Lower lobe of right lung (tissue), 2 donors: ENCODE results near the gene TFF1. TPM values are rescaled to one million over a fixed set of nuclear protein-coding genes. Genes with fewer than 3 reads are reported as not detected.
A peak's percentile ranks its signal among the peaks of the same experiment; 100 is the strongest.

Experiments
- ATAC-seq, 2 donors: fragments of 200-7000 bp; cut with Tn5 transposase; one replicate each; pipeline ENCODE4 v1.9.1; 2020 to 2022; ENCODE audit warnings: mild to moderate bottlenecking in 2 of 2, moderate library complexity in 2 of 2
- DNase-seq: peaks from one replicate; pipeline ENCODE4 v3.0.0-alpha.2; 2020
- H3K27ac ChIP-seq: fragments of 200-600 bp; one replicate; pipeline ENCODE4 v1.8.0; 2022
- H3K27me3 ChIP-seq: fragments of 200-600 bp; one replicate; pipeline ENCODE4 v1.8.0; 2022; ENCODE audit warnings: low read depth
- H3K36me3 ChIP-seq: fragments of 200-600 bp; one replicate; pipeline ENCODE4 v1.8.0; 2022; ENCODE audit warnings: mild to moderate bottlenecking
- H3K4me1 ChIP-seq: fragments of 200-600 bp; one replicate; pipeline ENCODE4 v1.8.0; 2022
- H3K4me3 ChIP-seq: fragments of 200-600 bp; one replicate; pipeline ENCODE4 v1.8.0; 2022; ENCODE audit warnings: mild to moderate bottlenecking
- H3K9me3 ChIP-seq: fragments of 200-600 bp; one replicate; pipeline ENCODE4 v1.8.0; 2022
- intact Hi-C: fragments of 100-400 bp; cut with DNase I; formaldehyde crosslinking; loops from one replicate; pipeline ENCODE4 v1.11.0; 2022
- total RNA-seq: library from RNA; stranded (reverse); fragmentation: NEBNext Ultra II Directional; extraction: Animal tissue kit (Norgen Biotek cat#: 25700); gene quantifications from one replicate; pipeline ENCODE4 v1.2.1, GENCODE V29; 2021
- TF ChIP-seq, protein P1 (sequence below): fragments of 200-600 bp; IDR thresholded peaks from one replicate; pipeline ENCODE4 v1.8.0; 2022; ENCODE audit warnings: antibody characterized with exemption, mild to moderate bottlenecking
- donor health status: DM: no; HTN: yes; CAD: no; lungs with severe emphysema.

Gene TFF1
- total RNA-seq, 1 donor from 2014 or later = not detected

DNA sequence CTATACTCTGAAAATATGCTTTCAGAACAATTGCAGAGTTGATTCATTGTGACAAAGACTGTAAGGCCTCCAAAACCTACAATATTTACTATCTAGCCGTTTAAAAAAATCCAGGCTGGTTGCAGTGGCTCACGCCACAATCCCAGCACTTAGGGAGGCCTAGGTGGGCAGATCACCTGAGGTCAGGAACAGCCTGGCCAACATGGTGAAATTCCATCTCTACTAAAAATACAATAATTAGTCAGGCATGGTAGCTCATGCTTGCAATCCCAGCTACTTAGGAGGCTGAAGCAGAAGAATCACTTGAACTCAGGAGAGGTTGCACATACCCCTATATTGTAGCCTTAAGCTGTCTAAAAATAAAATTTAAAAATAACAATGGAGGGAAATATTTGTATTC is 10.3 kb downstream of the TFF1 start:
- ATAC-seq (no peak), DNase-seq (no peak)
- Histone ChIP-seq H3K4me1 (no peaks in the 10 kb centered on the region), H3K4me3 (no peak overlapping the region), H3K36me3 (no peaks in the 10 kb centered on the region), H3K9me3 (peaks cover 3% of the 10 kb centered on the region), H3K27ac (no peak overlapping the region), H3K27me3 (peaks cover 6% of the 10 kb centered on the region)
- TF ChIP-seq, protein P1, sequence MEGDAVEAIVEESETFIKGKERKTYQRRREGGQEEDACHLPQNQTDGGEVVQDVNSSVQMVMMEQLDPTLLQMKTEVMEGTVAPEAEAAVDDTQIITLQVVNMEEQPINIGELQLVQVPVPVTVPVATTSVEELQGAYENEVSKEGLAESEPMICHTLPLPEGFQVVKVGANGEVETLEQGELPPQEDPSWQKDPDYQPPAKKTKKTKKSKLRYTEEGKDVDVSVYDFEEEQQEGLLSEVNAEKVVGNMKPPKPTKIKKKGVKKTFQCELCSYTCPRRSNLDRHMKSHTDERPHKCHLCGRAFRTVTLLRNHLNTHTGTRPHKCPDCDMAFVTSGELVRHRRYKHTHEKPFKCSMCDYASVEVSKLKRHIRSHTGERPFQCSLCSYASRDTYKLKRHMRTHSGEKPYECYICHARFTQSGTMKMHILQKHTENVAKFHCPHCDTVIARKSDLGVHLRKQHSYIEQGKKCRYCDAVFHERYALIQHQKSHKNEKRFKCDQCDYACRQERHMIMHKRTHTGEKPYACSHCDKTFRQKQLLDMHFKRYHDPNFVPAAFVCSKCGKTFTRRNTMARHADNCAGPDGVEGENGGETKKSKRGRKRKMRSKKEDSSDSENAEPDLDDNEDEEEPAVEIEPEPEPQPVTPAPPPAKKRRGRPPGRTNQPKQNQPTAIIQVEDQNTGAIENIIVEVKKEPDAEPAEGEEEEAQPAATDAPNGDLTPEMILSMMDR = no peak
- intact Hi-C loops = no loop called here

DNA sequence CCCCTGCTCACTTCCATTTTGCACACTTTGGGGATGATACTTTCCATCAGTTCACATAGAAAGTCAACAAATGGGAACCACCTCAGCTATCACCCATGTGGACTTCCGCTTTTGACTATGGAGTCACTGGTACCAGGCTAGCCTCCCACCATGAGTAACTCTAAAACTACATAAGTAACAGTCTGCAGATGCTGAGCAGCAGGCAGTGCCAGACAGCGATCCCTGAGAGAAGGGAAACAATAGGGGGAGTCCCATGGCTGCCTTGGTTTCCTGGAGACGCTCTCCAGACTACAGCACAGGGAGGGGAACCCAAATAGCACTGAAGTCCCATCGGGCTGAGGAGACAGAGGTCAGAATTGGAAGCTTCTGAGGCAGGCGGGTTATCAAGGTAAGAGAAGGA is 12.7 kb downstream of the TFF1 start:
- ATAC-seq (no peak), DNase-seq (no peak)
- TF ChIP-seq, protein P1 = no peak
- Histone ChIP-seq H3K4me1 (no peaks in the 10 kb centered on the region), H3K4me3 (no peak overlapping the region), H3K9me3 (no peaks in the 10 kb centered on the region), H3K36me3 (no peaks in the 10 kb centered on the region), H3K27ac (no peak overlapping the region), H3K27me3 (peaks cover 6% of the 10 kb centered on the region)
- intact Hi-C loops = no loop called here

- intact Hi-C loops = no loop called here
- ATAC-seq (no peak), DNase-seq (no peak)
- no peak overlapping the region for H3K27ac ChIP-seq
- no peaks in the 10 kb centered on the region for H3K9me3 ChIP-seq
- H3K4me1 ChIP-seq = no peaks in the 10 kb centered on the region
- TF ChIP-seq, protein P1 = no peak
- peaks cover 7% of the 10 kb centered on the region for H3K27me3 ChIP-seq
- H3K36me3 ChIP-seq = no peaks in the 10 kb centered on the region
- H3K4me3 ChIP-seq = no peak overlapping the region
These were observed 13.8 kb downstream of the TFF1 start for GRCh38 chr21:42352441-42353095.

GRCh38 chr21:42351626-42352440 is 14.5 kb downstream of the TFF1 start:
- TF ChIP-seq, protein P1 = no peak
- intact Hi-C loops = no loop called here
- Histone ChIP-seq H3K27me3 (peaks cover 6% of the 10 kb centered on the region), H3K9me3 (no peaks in the 10 kb centered on the region), H3K36me3 (no peaks in the 10 kb centered on the region), H3K27ac (no peak overlapping the region), H3K4me3 (no peak overlapping the region), H3K4me1 (no peaks in the 10 kb centered on the region)
- DNase-seq (no peak), ATAC-seq (peak in 1 of 2 donors; percentile 18)

DNA sequence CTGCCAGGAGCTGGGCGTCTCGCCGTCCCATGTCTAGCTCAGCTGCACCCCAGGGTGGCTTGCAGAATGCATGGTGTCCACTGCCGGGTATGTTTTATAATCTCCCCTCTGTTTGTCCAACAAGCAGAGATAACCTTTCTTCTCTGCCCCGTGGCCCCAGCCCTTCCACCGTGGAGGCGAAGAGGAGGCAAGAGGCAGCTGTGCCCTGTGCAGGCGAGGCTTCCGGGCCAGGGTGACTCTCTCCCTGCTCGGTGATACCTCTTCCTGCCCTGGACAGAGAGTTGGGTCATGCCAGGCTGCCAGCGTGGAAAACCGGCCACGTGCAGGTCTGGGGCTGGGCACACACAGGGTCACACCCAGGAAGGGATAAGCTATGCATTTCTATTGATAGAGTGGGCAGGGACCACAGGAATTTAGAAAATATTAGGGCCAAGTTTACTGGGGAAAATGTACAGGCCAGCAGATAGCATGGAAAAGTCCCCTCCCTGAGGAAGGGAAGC is 15.4 kb downstream of the TFF1 start, which contains the start of gene TFF2:
TFF2 (minus strand) TSS at position 68 of the 500 bp plus-strand sequence; CDS start at position 31, 37 bp downstream.
- no peak within 1 kb of the TSS for H3K4me3 ChIP-seq

More for the DNA sequence above, 15.4 kb downstream of the TFF1 start, which contains the start of gene TFF2:
- intact Hi-C loops = no loop called here
- H3K36me3 ChIP-seq = no peaks in the 10 kb centered on the region
- ATAC-seq (no peak), DNase-seq (no peak)
- H3K4me1 ChIP-seq = no peaks in the 10 kb centered on the region
- H3K9me3 ChIP-seq = no peaks in the 10 kb centered on the region
- TF ChIP-seq, protein P1 = no peak
- no peak within 1 kb of the TSS for H3K27ac ChIP-seq
- H3K27me3 ChIP-seq = peaks cover 5% of the 10 kb centered on the region
